Stimulated activated CD4-positive, alpha-beta T cell treated with anti-CD3 and anti-CD28 coated beads, Interleukin-1b, Interleukin-23, amount 100 ng/mL, for 4 hours (primary cell): ENCODE results near the gene TOP2B.

Experiments used
- DNase-seq, 2 donors: peaks; one replicate each; pipeline ENCODE4 v3.0.0-alpha.2; 2020; ENCODE audit warnings: low read depth in 2 of 2

TOP2B gene

DNA sequence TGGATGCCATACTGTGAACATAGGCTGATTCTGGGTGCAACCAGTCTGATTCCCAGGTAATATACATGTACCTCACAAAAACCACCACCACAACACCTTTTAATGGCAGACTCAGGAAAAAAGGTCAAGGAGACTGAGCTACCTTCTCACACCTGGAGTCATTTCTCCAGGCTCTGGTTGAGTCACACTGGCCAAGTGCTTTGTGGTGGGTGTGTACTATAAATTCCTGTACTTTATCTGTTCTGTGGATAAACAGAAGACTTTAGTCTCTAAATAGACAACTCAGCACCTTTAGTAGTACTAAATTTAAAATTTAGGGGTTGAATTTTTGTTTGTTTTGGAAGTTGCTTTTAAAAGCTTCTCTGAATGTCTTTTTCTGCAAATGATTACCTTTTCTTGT is 46.7 kb downstream of the TOP2B start:
- DNase-seq: no peak

DNA sequence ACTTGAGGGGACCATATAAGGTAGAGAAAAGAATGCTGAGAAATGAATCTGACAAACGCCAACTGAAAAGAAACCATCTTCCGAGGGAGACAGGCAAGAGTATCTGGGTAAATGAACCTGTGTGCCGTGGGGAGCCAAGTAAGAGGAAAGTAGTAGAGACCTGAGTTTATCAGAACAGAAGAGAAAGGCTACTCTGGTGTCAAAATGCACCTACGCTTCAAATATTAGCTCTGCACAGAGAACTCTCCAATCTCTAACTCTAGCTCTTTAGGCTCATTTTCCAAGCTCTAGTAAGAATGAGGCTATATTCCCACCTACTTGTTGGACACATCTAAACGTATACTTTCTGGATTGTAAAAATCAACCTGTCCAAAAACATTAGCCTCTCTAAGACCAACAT is 53.5 kb downstream of the TOP2B start:
- no peak for DNase-seq

DNA sequence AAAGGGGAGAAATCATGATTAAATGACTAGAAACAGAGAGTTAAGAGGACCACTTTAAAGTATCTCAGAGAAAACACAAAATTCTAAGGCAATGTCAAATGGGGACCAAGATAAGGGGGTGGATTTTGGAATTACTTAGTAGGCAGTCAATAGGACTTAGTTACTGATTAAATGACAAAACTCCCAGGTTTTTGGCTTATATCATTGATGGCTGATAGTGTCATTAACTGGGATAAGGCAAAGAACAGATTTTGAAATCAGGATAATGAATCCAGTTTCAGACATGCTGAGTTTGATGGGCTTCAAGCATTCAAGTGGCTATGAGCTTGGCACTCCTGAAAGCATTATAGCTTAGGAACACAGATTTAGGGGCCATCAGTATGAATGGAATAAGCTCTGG is 53.9 kb downstream of the TOP2B start:
- no peak for DNase-seq

DNA sequence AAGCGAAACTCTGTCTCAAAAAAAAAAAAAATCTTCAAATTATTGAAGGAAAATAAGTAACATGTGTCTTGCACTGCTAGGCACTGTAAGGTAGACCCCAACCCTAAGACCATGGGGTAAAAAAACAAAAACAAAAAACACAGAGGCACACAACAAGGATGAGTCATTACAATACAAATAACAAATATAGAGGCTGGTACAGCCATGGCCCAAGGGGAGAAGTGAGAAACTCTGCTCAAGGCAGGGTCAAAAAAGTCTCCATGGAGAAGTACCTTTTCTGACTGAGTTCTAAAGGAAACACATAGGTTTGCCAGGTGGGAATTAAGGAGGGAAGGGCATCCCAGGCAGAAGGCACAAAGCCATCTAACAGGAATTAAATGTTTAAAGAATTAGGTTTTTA is 54.5 kb downstream of the TOP2B start:
- no peak for DNase-seq

DNA sequence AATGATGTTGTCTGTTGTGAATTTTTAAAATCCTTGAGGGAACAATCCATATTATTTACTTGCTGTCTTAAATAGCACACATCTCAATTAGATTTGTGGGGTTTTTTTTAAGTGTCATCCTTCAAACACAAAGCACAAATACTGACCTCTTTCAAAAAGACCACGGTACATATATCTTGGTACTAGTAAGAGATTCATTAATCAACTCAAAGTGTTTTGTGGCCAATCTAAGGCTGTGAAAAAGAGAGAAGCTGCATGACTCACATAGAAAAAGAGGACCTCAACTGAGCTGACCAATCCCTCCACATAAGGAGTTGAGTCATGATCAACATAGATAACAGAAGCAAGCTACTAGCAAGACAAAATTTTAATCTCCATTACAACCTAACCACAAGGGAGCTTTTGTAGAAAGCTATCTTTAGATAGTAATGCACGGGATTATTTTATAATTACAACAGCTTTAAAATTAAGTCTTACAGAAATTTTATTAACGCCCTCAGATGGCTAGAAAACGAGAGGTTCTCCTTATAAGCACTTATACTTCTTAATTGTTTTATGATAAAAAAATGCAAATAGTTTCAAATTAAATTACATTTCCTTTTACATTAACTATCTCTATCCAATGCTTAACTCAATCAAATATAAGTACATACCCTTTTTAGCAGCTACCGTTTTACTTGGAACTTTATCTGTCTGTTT is 60.5 kb downstream of the TOP2B start:
- no peak for DNase-seq

DNA sequence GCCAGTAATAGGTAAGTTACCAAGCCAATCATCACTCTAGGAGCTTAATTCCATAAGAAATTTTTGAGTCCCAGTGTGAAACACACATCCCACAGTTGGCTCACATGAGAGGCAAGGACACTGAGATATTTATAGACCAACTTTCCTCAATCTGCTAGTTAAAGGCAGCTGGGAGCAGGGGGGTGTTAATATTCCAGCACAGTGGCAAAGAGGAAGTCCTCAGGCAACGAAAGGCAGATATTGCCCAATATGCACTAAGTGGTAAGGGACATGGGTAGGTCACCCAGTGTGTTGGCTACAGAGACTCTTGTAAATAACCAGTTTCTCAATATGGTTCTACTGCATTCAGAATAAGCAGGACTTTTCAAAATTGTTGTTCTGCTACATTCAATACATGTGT is 61.0 kb downstream of the TOP2B start:
- DNase-seq: no peak

DNA sequence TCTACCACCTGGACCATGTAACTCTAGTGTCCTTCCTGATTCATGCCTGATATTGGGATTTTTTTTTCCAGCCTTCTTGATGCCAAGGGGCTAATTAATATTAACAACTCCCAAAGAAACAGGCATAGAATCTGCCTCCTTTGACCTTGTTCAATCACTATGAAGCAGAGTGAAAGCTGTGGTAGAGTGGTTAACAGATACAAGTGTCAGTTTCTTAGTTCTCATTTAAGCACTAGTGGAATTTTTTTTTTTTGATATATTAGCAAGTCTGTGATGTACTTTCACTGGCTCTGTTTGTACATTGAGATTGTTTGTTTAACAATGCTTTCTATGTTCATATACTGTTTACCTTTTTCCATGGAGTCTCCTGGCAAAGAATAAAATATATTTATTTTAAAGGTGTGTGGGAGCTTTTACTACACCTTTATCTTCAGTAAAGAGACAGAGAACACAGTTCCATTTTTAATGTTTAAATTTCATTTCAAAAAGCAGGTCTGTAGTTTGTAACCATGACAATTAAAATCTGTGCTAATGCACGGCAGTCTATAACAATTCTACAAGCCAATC is 67.1 kb downstream of the TOP2B start:
- no peak for DNase-seq

DNA sequence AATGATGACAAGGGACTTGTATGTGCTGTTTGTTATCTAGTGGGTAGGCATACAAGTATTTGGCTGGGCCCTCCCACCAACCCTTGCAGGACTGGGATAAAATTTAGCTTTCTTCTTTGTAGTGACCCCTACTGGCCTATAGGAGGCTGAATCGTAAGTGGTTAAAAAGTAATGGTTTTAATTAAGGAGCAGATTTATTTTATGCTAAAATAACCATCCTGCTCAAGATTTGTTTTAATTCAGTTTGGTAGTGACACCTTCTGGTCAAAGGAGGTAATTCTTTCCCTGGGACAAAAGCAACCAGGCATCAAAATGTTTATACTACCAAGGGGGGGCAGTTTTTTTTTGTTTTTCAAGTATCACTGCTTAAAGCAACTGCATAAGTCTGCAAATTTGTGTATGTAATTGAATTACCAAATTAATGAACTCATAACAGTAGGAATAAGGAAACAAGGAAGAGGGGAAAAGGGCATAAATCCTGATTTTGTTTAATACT is 70.7 kb downstream of the TOP2B start:
- peak in 1 of 2 donors; percentile 5 for DNase-seq

DNA sequence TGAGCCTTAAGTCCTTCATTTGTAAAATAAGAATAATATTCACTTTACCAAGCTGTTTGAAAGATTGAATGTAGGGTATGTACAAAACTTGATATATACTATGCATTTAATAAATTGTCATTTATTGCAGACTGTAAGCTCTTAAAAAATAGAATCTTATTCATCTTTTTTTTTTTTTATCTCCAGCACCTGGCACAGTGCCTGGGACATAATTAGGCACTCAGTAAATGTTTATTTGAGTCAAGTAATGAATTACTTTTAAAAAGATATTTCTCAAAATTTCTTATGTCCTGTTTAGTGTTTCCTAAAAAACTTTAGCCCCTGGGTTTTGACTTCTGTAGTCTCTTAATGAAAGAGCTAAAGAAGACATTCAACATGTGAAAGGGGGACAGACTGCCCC is 71.7 kb downstream of the TOP2B start:
- DNase-seq: no peak

DNA sequence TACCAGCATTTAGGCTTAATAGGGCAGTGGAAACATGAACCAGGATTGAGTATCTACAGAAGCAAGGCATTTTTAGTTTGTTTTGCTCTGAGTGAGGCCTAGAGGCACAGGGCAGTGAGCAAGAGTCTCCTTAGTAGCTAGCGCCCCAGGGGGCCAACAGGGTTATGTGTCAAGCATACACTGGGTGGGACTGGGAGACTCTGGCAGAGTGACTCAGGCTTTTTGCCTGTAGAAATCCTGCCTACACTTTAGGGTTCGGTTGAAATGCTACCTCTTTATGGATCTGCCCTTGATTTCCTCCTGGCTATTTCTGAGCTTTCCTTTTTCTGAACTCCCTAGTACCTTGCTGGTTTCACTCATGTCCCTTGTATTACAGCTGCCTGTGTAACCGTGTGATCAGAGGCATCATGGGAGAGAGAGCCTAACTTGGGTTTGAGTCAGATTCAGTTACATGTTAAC is 72.2 kb downstream of the TOP2B start:
- DNase-seq: no peak

DNA sequence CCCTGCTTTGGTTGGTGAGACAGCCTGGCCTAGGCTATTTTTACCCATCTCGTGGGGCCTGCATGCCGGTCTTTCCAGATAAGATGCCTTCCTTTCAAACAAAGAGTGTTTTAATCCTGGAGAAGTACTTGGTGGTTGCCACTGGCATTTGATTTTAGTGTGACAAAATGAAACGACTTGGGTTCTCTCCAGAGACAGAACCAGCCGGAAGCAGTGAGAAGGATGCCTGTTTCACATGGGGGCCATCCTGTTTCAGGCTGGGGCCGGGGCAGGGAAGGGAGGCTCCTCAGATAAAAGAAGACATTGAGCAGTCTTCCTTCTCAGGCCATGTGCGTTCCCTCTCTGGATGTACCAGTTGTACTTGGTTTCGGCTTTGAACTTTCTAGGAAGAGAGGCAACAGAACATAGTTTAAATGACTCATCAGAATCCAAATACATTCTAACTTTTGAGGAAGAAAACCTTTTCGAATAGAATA is 74.9 kb downstream of the TOP2B start:
- DNase-seq: no peak

DNA sequence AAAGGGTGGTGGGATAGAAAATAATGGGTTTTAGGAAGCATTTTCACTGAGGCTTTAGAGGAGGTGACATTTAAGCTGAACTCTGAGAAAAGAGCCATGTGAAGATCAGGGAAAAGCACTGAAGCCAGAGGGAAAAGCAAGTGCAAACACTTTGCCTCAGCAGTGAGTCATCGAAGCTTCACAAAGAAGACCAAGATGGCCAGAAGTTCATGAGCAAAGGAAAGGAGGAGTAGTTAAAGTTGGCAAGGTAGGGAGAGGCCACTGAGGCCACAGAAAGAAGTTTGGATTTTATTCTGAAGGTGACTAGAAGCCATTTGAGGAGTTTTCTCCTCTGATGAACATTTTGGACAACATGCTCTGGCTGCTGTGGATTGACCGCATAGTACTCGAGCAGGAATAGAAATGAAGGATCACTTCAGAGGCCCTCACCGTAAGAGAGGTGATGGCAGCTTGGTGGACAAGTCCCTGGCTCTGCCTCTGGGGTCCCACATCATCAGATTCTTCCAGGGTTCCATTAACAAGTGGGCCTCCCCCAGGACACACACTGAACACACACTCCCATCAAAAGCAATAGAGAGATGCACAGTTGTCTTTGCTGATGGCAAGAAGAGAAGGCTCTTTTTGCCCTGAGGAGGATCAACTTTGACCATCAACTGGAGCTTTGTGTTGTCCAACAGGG is 75.5 kb downstream of the TOP2B start:
- DNase-seq: no peak

DNA sequence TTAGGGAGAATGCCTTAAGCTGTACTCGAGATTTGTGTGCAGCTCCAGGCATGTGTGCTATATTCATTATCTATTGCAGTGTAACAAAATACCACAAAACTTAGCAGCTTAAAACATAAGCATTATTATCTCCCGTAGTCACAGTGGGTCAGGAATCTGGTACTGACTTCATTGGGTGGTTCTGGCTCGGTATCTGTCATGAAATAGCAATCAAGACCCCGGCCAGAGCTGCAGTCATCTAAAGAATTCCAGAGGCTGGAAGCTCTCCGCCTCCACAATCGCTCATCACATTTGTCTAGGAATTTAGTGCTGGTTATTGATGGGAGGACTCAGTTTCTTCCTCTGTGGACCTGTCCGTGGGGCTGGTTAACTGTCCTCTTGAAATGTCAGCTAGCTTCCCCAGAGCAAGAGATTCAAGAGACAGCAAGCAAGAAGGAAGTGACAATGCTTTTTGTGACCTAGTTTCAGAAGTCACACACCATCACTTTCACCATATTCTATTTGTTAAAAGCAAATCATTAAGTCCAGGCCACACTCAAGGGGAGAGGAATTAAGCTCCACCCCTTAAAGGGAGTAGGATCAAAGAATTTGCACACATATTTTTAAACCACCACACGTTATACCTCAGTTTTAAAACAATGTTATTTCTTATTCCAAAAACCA is 76.1 kb downstream of the TOP2B start:
- DNase-seq: no peak

DNA sequence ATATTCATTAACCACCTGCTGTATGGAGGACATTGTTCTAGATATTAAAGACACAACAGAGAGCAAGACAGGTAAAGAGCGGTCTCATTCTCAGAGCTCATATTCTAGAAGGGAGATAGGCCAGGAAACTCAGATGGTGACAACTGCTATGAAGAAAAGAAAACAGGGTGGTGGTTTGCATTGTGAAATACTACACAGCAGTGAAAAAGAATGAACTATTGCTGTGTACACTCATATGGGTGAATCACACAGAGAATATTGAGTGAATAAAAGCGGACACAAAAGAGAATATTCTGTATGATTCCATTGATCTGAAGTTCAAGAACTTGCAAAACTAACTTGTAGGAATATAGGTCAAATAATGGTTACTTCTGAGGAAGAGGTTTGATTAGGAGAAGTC is 76.7 kb downstream of the TOP2B start:
- no peak for DNase-seq

DNA sequence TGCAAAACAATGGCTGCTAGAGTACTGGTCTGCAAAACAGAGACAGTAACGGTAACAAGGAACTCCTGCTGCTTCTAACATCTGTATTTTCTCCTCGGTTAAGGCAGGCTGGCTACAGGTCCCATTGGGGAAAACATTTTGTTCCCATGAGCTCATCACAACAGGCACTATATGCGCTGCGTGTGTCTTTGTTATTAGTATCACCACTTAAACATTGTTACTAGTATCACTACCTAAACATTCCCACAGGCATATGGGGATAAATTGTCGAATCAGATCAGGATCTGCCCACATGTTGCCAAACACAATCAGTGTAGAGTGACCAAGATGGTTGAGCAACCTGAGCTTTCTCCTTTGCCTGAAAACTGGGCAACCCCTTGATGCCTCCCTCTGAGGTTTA is 77.2 kb downstream of the TOP2B start:
- no peak for DNase-seq

DNA sequence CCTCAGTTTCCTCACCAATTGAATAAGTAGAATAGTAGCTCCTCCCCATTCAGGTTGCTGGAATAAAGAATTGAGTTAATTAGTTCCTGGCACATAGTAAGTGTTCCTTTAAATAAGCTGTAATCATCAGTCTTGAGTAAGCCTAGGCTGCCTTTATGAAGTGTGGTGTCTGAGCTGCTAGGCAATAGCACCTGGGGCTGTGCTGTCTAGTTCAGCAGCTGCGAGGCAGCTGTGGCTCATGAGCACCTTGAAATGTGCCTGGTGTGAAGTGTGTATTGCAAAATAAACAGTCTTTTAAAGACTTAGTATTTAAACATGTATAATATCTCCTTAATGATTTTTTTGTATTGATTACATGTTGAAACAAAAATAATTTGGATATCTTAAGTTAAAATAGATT is 77.6 kb downstream of the TOP2B start:
- DNase-seq: no peak

DNA sequence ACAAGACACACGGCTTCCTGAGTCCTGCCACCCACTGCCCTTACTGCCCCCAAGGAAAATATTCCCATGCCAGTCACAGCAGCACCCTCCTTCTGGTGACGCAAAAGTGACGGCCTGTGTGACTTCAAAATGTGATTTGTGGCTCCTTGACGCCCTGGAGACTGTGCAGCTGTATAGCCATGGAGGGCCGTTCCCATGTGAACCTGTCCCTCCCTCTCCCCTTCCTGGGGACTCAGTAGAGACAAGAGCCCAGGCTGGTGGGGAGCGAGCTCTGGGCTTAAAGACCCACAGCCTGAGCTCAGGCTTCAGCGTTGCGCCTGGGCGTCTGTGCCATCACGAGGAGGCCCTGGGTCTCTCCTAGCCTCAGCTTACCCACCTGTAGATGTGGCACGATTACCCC is 78.2 kb downstream of the TOP2B start:
- DNase-seq: no peak

DNA sequence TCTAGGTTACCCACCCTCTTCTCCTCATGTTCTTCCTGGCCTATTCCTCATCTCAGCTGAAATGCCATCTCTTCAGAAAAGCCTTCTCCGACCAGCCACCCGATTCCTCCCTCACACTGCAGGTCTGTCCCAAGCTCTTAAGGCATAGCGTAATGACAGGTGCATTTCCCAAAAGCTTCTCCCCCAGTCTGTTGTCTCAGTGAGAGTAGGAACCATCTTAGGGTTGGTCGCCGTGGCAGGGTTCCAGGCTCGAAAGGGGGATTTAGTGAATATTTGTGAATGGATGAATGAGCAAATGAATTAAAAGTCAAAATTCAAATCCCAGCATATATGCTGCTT is 78.6 kb downstream of the TOP2B start:
- DNase-seq: no peak

DNA sequence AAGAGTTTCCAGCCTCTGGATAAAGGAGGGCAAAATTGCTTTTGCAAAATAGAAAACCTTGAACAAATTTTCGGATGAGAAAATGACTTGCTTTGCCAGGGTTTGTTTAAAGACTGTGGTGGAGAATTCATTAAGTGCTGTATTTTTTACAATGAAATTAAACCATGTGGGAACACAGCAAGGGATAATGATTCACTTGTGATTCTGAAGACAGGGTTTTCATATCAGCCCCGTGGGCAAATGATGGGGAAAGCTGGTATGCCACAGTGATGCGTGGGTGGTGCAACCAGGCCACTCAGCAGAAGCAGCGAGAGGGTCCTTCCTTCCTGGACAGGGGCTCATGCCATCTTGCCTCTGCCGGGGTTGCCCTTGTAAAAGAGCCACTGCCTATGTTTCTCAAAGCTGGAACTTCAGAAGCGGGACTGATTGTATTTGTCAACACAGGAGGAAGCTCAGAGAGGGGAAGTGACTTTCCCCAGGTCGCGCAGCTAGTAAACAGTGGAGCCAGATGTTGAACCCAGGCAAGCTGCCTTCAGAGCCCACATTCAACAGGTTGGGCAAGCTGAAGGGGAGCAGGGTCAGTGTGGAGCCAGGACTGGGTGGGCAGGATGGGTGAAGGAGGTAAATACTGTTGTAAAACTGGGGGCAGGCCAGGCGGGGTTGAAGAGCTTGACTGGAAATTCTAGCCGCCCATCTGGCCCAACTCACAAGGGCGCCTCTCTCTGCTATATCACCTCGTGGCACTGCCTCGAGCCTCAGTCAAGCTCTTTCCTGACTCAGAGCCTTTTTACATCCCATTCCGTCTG is 79.1 kb downstream of the TOP2B start:
- no peak for DNase-seq

DNA sequence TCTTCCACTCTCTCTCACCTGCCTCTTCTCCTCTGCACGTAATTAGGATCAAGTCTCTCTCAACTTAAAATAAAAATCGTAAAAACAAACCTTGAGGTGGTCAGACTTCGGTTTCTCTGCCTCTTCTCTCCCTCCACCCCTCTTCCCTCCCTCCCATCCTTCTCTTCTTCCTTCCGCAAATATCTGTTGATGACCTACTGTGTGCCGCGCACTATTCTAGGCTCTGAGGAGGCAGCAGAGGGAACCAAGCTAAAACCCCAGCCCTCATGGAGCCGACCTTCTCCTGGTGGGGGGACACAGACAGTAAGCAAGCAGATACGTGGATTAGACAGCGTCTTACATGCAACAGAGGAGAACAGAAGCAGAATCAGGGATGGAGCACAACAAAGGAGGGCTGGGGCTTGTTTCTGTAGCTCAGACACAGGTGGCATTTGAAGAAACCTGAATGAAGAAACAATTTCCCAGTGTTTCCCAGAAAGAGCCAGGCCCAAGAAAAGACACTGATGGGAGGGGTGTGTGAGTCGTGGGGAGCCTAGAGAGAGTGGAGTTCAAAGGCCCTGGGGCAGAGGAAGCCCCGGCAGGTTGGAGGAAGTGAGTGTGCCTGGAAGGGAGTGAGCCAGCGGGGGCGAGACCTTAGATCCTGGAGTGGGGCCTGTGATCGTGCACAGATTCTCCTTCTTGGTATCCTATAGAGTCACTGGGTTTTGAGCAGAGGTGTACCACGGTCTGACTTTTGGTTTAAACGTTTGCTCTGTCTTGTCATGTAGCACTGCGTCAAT is 80.5 kb downstream of the TOP2B start:
- no peak for DNase-seq

DNA sequence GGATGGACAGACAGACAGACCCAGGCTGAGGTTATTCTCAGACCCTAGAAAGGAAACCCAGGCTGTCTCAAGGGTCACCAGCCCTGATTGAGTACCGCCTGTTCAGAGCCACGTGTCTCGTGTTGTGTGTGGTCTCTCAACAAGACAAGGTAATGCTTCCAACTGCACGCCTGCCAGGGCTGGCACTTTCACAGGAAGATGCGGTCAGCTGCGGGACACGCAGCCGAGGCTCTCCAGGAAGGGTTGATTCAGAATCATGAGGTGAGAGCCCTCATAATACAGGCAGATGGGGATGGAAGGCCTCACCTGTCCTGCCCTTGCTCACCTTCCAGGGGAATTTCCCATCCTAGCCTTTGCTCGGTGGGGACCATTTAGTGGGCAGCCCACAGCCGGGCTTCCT is 81.4 kb downstream of the TOP2B start:
- no peak for DNase-seq
